HEK293 (cell line): ENCODE measurements around the gene HECTD3.

Experiments
- CTCF ChIA-PET: fragments of 350-600 bp; formaldehyde crosslinking; extraction: SDS; loops from one replicate; lab custom pipeline; 2021; ENCODE audit warnings: antibody characterized with exemption; lab: Yijun Ruan, JAX
- POLR2A ChIA-PET: fragments of 300-600 bp; formaldehyde crosslinking; extraction: SDS; loops from one replicate; lab custom pipeline; 2020; ENCODE audit warnings: antibody characterized with exemption, inconsistent platforms; lab: Yijun Ruan, JAX
- H3K27ac ChIP-seq: fragments of 200-500 bp; sonication (Bioruptor generic); 2 replicates; pipeline ENCODE4 v1.5.1; 2014; ENCODE audit warnings: low read depth, low read length, control low read depth, inconsistent platforms; ENCODE audit errors: extremely low read depth
- H3K36me3 ChIP-seq, 2 experiments: fragments of 200-500 bp in 1 of 2; sonication (Bioruptor generic) in 1 of 2; 1 replicate in 1 of 2; 2 replicates in 1 of 2; pipeline ENCODE4 v1.5.1; 2014 to 2017; ENCODE audit warnings: inconsistent platforms in 2 of 2, low read length in 2 of 2; ENCODE audit not compliant: control insufficient read depth in 2 of 2, insufficient read depth in 1 of 2
- H3K4me1 ChIP-seq: fragments of 200-500 bp; sonication (Bioruptor generic); 2 replicates; pipeline ENCODE4 v1.5.1; 2014; ENCODE audit warnings: mild to moderate bottlenecking, low read length, inconsistent platforms; ENCODE audit not compliant: control insufficient read depth, insufficient read depth
- H3K4me3 ChIP-seq: 2 replicates; pipeline ENCODE4 v1.5.1; 2011; ENCODE audit warnings: low read depth, mild to moderate bottlenecking, control low read depth, low read length, moderate library complexity
- H3K9me3 ChIP-seq: fragments of 200-500 bp; sonication (Bioruptor generic); 2 replicates; pipeline ENCODE4 v1.5.1; 2014; ENCODE audit warnings: low read depth, low read length, inconsistent platforms; ENCODE audit not compliant: control insufficient read depth, insufficient read depth
- EGR2 ChIP-seq: fragments of 450-650 bp; formaldehyde crosslinking; IDR thresholded peaks from 2 replicates; pipeline ENCODE4 v1.5.1; 2016; ENCODE audit warnings: low read depth, missing biosample characterization, missing genetic modification characterization
- GLIS2 ChIP-seq: fragments of 450-650 bp; formaldehyde crosslinking; IDR thresholded peaks from 2 replicates; pipeline ENCODE4 v1.5.1; 2016; ENCODE audit warnings: missing biosample characterization, missing genetic modification characterization
- KLF7 ChIP-seq: fragments of 450-650 bp; formaldehyde crosslinking; IDR thresholded peaks from 2 replicates; pipeline ENCODE4 v1.5.1; 2016; ENCODE audit warnings: missing biosample characterization, missing genetic modification characterization, borderline replicate concordance
- SP3 ChIP-seq: fragments of 450-650 bp; formaldehyde crosslinking; IDR thresholded peaks from 2 replicates; pipeline ENCODE4 v1.5.1; 2016; ENCODE audit warnings: missing biosample characterization, missing genetic modification characterization
- YY1 ChIP-seq: fragments of 450-650 bp; formaldehyde crosslinking; IDR thresholded peaks from 2 replicates; pipeline ENCODE4 v1.5.1; 2018; ENCODE audit warnings: missing biosample characterization, missing genetic modification characterization
- ZBTB48 ChIP-seq: fragments of 450-650 bp; formaldehyde crosslinking; IDR thresholded peaks from 2 replicates; pipeline ENCODE4 v1.5.1; 2016; ENCODE audit warnings: missing biosample characterization, missing genetic modification characterization
- ZBTB8A ChIP-seq: fragments of 450-650 bp; formaldehyde crosslinking; IDR thresholded peaks from 2 replicates; pipeline ENCODE4 v1.5.1; 2016; ENCODE audit warnings: missing biosample characterization, missing genetic modification characterization
- ZEB2 ChIP-seq: fragments of 450-650 bp; formaldehyde crosslinking; IDR thresholded peaks from 2 replicates; pipeline ENCODE4 v1.5.1; 2016; ENCODE audit warnings: missing biosample characterization, missing genetic modification characterization
- ZFP3 ChIP-seq: fragments of 450-650 bp; formaldehyde crosslinking; IDR thresholded peaks from 2 replicates; pipeline ENCODE4 v1.5.1; 2016; ENCODE audit warnings: low read depth, missing biosample characterization, missing genetic modification characterization
- ZNF112 ChIP-seq: fragments of 450-650 bp; formaldehyde crosslinking; IDR thresholded peaks from 2 replicates; pipeline ENCODE4 v1.5.0; 2017; ENCODE audit warnings: missing biosample characterization, missing genetic modification characterization
- ZNF175 ChIP-seq: fragments of 450-650 bp; formaldehyde crosslinking; IDR thresholded peaks from 2 replicates; pipeline ENCODE4 v1.5.1; 2016; ENCODE audit warnings: missing biosample characterization, missing genetic modification characterization
- ZNF19 ChIP-seq: fragments of 450-650 bp; formaldehyde crosslinking; IDR thresholded peaks from 2 replicates; pipeline ENCODE4; 2016; ENCODE audit warnings: missing biosample characterization, missing genetic modification characterization, low read depth
- ZNF302 ChIP-seq: fragments of 450-650 bp; formaldehyde crosslinking; IDR thresholded peaks from 2 replicates; pipeline ENCODE4 v1.5.1; 2016; ENCODE audit warnings: missing biosample characterization, missing genetic modification characterization, low read depth
- ZNF394 ChIP-seq: fragments of 450-650 bp; formaldehyde crosslinking; IDR thresholded peaks from 2 replicates; pipeline ENCODE4 v1.5.1; 2016; ENCODE audit warnings: missing biosample characterization, missing genetic modification characterization, mild to moderate bottlenecking, moderate library complexity, borderline replicate concordance
- ZNF423 ChIP-seq: fragments of 450-650 bp; formaldehyde crosslinking; IDR thresholded peaks from 2 replicates; pipeline ENCODE4 v1.5.1; 2016; ENCODE audit warnings: missing biosample characterization, missing genetic modification characterization
- ZNF501 ChIP-seq: fragments of 450-650 bp; formaldehyde crosslinking; IDR thresholded peaks from 2 replicates; pipeline ENCODE4 v1.5.1; 2016; ENCODE audit warnings: missing biosample characterization, missing genetic modification characterization
- ZNF544 ChIP-seq: fragments of 450-650 bp; formaldehyde crosslinking; IDR thresholded peaks from 2 replicates; pipeline ENCODE4 v1.5.0; 2017; ENCODE audit warnings: missing biosample characterization, missing genetic modification characterization
- ZNF660 ChIP-seq: fragments of 450-650 bp; IDR thresholded peaks from 2 replicates; pipeline ENCODE4 v1.5.1; 2018; ENCODE audit warnings: missing biosample characterization, mild to moderate bottlenecking, missing genetic modification characterization
- ZSCAN23 ChIP-seq: fragments of 450-650 bp; formaldehyde crosslinking; IDR thresholded peaks from 2 replicates; pipeline ENCODE4 v1.5.1; 2016; ENCODE audit warnings: missing biosample characterization, missing genetic modification characterization
- TF ChIP-seq, protein P1 (sequence below): fragments of 450-650 bp; formaldehyde crosslinking; IDR thresholded peaks from 2 replicates; pipeline ENCODE4 v1.5.1; 2016; ENCODE audit warnings: missing biosample characterization, missing genetic modification characterization
- TF ChIP-seq, protein P2 (sequence below): fragments of 450-650 bp; IDR thresholded peaks from 2 replicates; pipeline ENCODE4 v1.5.1; 2018; ENCODE audit warnings: missing biosample characterization, missing genetic modification characterization
- TF ChIP-seq, protein P3 (sequence below): fragments of 450-650 bp; formaldehyde crosslinking; IDR thresholded peaks from 2 replicates; pipeline ENCODE4 v1.5.1; 2016; ENCODE audit warnings: missing biosample characterization, missing genetic modification characterization
- TF ChIP-seq, protein P4 (sequence below): fragments of 450-650 bp; formaldehyde crosslinking; IDR thresholded peaks from 2 replicates; pipeline ENCODE4 v1.5.1; 2017; ENCODE audit warnings: missing biosample characterization, missing genetic modification characterization
- TF ChIP-seq, protein P5 (sequence below): sonication (generic); formaldehyde crosslinking; IDR thresholded peaks from 2 replicates; pipeline ENCODE4 v1.8.1; 2022; ENCODE audit warnings: mild to moderate bottlenecking, moderate library complexity, missing genetic modification reagents
- TF ChIP-seq, protein P6 (sequence below): fragments of 450-650 bp; formaldehyde crosslinking; IDR thresholded peaks from 2 replicates; pipeline ENCODE4 v1.5.1; 2016; ENCODE audit warnings: missing biosample characterization, missing genetic modification characterization

Gene HECTD3

DNA sequence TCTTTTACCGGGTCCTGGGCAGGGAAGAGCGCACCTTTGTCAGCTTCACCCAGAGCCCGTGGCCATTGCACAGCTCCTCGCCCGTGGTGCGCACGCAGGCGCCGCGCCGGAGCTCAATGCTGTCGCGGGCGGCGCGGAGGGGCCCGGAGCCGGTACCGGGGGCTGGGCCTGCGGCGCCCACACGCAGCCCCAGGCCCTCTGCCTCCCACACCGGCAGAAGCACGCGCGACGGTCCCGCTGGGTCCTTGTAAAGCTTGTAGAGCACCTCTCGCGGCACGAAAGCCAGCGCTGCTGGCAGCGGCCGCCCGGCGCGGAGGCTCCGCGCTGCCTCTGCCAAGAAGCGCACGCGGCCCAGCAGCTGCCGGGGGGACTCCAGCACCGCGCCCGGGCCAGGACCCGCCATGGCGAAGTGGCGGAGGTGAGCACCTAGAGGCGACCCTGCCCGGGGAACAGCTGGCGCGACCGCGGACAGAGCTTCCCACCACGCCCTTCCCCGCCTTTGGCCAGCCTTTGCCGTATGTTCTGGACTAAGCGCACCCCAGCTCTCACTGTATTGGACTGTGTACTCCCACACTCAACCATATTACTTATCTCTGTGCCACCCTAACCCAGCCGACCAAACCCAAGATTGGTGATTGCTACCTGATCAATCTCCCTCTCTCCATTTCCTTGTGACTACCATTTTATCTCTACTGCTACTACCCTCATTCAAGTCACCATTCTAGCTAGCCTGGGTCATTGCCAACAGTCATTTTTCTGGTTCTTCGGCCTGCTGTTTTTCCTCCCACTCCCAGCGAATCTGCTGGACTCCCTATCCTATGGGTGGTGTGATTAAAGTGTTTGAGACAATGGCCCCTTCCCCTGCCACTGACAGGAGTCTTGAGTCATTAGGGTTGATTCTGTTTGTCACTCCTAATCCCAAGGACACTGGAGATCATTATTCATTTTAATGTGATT, at the start of gene HECTD3:
TSS of gene HECTD3 (minus strand) at position 470 of the 957 bp plus-strand sequence. CDS start at position 403, 67 bp downstream.
- Histone ChIP-seq H3K4me1 (no peaks in the 10 kb centered on the region), H3K9me3 (no peaks in the 10 kb centered on the region), H3K27ac (peak within 1 kb of the TSS; percentile 48; the same call in 1 of the 2 replicates), H3K4me3 (peak within 1 kb of the TSS; percentile 84), H3K36me3 (peaks cover 0 to 67% of the 10 kb centered on the region in 2 experiments; a peak in 1 of 3 replicates)
- ChIA-PET POLR2A (interaction anchor here (0.5 to 5.7 kb wide), 32 partner anchors 8 to 510 kb away, joined by 3 to 83 read pairs (median 6); partner anchors contain the start of genes BTBD19, CCDC163, EIF2B3 and MMACHC), CTCF (interaction anchor here (0.7 to 12.0 kb wide), 14 partner anchors 10 to 482 kb away, joined by 3 to 304 read pairs (median 4); partner anchors contain the start of genes RNU5D-1 and TESK2)
- TF ChIP-seq, protein P1, sequence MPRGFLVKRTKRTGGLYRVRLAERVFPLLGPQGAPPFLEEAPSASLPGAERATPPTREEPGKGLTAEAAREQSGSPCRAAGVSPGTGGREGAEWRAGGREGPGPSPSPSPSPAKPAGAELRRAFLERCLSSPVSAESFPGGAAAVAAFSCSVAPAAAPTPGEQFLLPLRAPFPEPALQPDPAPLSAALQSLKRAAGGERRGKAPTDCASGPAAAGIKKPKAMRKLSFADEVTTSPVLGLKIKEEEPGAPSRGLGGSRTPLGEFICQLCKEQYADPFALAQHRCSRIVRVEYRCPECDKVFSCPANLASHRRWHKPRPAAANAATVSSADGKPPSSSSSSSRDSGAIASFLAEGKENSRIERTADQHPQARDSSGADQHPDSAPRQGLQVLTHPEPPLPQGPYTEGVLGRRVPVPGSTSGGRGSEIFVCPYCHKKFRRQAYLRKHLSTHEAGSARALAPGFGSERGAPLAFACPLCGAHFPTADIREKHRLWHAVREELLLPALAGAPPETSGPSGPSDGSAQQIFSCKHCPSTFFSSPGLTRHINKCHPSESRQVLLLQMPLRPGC (tag by site-specific recombination), result no peak; the same call in 1 of the 2 replicates
- TF ChIP-seq ZNF660 (tag by site-specific recombination) (0 out of 2 replicates have a peak, but pooled peaks have one; percentile 55), ZEB2 (0 out of 2 replicates have a peak, but pooled peaks have one; percentile 32), ZNF302 (tag by site-specific recombination) (no peak), ZFP3 (tag by site-specific recombination) (no peak), ZNF19 (tag by site-specific recombination) (no peak), ZSCAN23 (tag by site-specific recombination) (no peak), KLF7 (peak; percentile 94), ZNF501 (tag by site-specific recombination) (peak; percentile 57; the same call in 1 of the 2 replicates), ZNF544 (tag by site-specific recombination) (no peak), ZBTB48 (0 out of 2 replicates have a peak, but pooled peaks have one; percentile 53), SP3 (peak; percentile 69), YY1 (tag by site-specific recombination) (peak; percentile 62), GLIS2 (tag by site-specific recombination) (no peak), ZBTB8A (tag by site-specific recombination) (peak; percentile 45; the same call in 1 of the 2 replicates), EGR2 (tag by site-specific recombination) (peak; percentile 56), ZNF394 (tag by site-specific recombination) (peak; percentile 65), ZNF175 (no peak), ZNF423 (tag by site-specific recombination) (peak; percentile 31; the same call in 1 of the 2 replicates), ZNF112 (no peak)
- TF ChIP-seq, protein P2, sequence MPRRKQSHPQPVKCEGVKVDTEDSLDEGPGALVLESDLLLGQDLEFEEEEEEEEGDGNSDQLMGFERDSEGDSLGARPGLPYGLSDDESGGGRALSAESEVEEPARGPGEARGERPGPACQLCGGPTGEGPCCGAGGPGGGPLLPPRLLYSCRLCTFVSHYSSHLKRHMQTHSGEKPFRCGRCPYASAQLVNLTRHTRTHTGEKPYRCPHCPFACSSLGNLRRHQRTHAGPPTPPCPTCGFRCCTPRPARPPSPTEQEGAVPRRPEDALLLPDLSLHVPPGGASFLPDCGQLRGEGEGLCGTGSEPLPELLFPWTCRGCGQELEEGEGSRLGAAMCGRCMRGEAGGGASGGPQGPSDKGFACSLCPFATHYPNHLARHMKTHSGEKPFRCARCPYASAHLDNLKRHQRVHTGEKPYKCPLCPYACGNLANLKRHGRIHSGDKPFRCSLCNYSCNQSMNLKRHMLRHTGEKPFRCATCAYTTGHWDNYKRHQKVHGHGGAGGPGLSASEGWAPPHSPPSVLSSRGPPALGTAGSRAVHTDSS (tag by site-specific recombination), result no peak
- TF ChIP-seq, protein P3, sequence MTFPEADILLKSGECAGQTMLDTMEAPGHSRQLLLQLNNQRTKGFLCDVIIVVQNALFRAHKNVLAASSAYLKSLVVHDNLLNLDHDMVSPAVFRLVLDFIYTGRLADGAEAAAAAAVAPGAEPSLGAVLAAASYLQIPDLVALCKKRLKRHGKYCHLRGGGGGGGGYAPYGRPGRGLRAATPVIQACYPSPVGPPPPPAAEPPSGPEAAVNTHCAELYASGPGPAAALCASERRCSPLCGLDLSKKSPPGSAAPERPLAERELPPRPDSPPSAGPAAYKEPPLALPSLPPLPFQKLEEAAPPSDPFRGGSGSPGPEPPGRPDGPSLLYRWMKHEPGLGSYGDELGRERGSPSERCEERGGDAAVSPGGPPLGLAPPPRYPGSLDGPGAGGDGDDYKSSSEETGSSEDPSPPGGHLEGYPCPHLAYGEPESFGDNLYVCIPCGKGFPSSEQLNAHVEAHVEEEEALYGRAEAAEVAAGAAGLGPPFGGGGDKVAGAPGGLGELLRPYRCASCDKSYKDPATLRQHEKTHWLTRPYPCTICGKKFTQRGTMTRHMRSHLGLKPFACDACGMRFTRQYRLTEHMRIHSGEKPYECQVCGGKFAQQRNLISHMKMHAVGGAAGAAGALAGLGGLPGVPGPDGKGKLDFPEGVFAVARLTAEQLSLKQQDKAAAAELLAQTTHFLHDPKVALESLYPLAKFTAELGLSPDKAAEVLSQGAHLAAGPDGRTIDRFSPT, result peak; percentile 49; the same call in 1 of the 2 replicates
- TF ChIP-seq, protein P4, sequence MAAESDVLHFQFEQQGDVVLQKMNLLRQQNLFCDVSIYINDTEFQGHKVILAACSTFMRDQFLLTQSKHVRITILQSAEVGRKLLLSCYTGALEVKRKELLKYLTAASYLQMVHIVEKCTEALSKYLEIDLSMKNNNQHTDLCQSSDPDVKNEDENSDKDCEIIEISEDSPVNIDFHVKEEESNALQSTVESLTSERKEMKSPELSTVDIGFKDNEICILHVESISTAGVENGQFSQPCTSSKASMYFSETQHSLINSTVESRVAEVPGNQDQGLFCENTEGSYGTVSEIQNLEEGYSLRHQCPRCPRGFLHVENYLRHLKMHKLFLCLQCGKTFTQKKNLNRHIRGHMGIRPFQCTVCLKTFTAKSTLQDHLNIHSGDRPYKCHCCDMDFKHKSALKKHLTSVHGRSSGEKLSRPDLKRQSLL, result no peak
- TF ChIP-seq, protein P5, sequence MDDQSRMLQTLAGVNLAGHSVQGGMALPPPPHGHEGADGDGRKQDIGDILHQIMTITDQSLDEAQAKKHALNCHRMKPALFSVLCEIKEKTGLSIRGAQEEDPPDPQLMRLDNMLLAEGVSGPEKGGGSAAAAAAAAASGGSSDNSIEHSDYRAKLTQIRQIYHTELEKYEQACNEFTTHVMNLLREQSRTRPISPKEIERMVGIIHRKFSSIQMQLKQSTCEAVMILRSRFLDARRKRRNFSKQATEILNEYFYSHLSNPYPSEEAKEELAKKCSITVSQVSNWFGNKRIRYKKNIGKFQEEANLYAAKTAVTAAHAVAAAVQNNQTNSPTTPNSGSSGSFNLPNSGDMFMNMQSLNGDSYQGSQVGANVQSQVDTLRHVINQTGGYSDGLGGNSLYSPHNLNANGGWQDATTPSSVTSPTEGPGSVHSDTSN, result no peak
- TF ChIP-seq, protein P6, sequence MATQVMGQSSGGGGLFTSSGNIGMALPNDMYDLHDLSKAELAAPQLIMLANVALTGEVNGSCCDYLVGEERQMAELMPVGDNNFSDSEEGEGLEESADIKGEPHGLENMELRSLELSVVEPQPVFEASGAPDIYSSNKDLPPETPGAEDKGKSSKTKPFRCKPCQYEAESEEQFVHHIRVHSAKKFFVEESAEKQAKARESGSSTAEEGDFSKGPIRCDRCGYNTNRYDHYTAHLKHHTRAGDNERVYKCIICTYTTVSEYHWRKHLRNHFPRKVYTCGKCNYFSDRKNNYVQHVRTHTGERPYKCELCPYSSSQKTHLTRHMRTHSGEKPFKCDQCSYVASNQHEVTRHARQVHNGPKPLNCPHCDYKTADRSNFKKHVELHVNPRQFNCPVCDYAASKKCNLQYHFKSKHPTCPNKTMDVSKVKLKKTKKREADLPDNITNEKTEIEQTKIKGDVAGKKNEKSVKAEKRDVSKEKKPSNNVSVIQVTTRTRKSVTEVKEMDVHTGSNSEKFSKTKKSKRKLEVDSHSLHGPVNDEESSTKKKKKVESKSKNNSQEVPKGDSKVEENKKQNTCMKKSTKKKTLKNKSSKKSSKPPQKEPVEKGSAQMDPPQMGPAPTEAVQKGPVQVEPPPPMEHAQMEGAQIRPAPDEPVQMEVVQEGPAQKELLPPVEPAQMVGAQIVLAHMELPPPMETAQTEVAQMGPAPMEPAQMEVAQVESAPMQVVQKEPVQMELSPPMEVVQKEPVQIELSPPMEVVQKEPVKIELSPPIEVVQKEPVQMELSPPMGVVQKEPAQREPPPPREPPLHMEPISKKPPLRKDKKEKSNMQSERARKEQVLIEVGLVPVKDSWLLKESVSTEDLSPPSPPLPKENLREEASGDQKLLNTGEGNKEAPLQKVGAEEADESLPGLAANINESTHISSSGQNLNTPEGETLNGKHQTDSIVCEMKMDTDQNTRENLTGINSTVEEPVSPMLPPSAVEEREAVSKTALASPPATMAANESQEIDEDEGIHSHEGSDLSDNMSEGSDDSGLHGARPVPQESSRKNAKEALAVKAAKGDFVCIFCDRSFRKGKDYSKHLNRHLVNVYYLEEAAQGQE (tag by site-specific recombination), result peak; percentile 86
